ENCODE data around the gene AUTS2. TPM values are rescaled to one million over a fixed set of nuclear protein-coding genes. Genes with fewer than 3 reads are reported as not detected.

Gene AUTS2
- total RNA-seq, 2 experiments from 2014 or later = 16.9 to 17.7 TPM

- Mint-ChIP-seq H3K27me3 (no peaks in the 10 kb centered on the region), H3K9me3 (peaks cover 2% of the 10 kb centered on the region), H3K4me3 (no peak overlapping the region), H3K4me1 (peaks cover 3% of the 10 kb centered on the region), H3K27ac (no peak overlapping the region), H3K36me3 (ENCODE audit: low read depth) (no peaks in the 10 kb centered on the region)
- POLR2A ChIA-PET = no interaction called here
- CTCF ChIA-PET = no interaction called here
- DNase-seq = no peak
Measured at GRCh38 chr7:69683002-69683401, 84.7 kb downstream of the AUTS2 start.

- Mint-ChIP-seq H3K9me3 (peaks cover 2% of the 10 kb centered on the region), H3K36me3 (ENCODE audit: low read depth) (no peaks in the 10 kb centered on the region), H3K4me3 (no peak overlapping the region), H3K27me3 (no peaks in the 10 kb centered on the region), H3K4me1 (peaks cover 3% of the 10 kb centered on the region), H3K27ac (no peak overlapping the region)
- DNase-seq = no peak
- ChIA-PET POLR2A (no interaction called here), CTCF (no interaction called here)
Measured at GRCh38 chr7:69684369-69685292, 86.4 kb downstream of the AUTS2 start.

- no peak for DNase-seq
- ChIA-PET CTCF (no interaction called here), POLR2A (no interaction called here)
- Mint-ChIP-seq H3K27me3 (no peaks in the 10 kb centered on the region), H3K27ac (no peak overlapping the region), H3K9me3 (peaks cover 2% of the 10 kb centered on the region), H3K36me3 (ENCODE audit: low read depth) (no peaks in the 10 kb centered on the region), H3K4me3 (no peak overlapping the region), H3K4me1 (peaks cover 3% of the 10 kb centered on the region)
Measured at GRCh38 chr7:69685293-69685631, 87.0 kb downstream of the AUTS2 start.

GRCh38 chr7:69686366-69686765 is 88.1 kb downstream of the AUTS2 start:
- H3K4me3 Mint-ChIP-seq = no peak overlapping the region
- ChIA-PET CTCF (no interaction called here), POLR2A (no interaction called here)
- H3K27me3 Mint-ChIP-seq = no peaks in the 10 kb centered on the region
- no peak for DNase-seq
- peaks cover 3% of the 10 kb centered on the region for H3K4me1 Mint-ChIP-seq
- peaks cover 2% of the 10 kb centered on the region for H3K9me3 Mint-ChIP-seq
- H3K36me3 Mint-ChIP-seq (ENCODE audit: low read depth) = no peaks in the 10 kb centered on the region
- H3K27ac Mint-ChIP-seq = no peak overlapping the region

- Mint-ChIP-seq H3K27ac (no peak overlapping the region), H3K4me3 (no peak overlapping the region), H3K27me3 (no peaks in the 10 kb centered on the region), H3K4me1 (peaks cover 3% of the 10 kb centered on the region), H3K36me3 (ENCODE audit: low read depth) (no peaks in the 10 kb centered on the region), H3K9me3 (peaks cover 2% of the 10 kb centered on the region)
- ChIA-PET POLR2A (no interaction called here), CTCF (no interaction called here)
- DNase-seq = no peak
Measured at GRCh38 chr7:69687739-69688433, 89.6 kb downstream of the AUTS2 start.

- Mint-ChIP-seq H3K27ac (no peak overlapping the region), H3K9me3 (no peaks in the 10 kb centered on the region)
Measured at GRCh38 chr7:69690329-69690728, 92.1 kb downstream of the AUTS2 start.

GRCh38 chr7:69691327-69691726 is 93.1 kb downstream of the AUTS2 start:
- DNase-seq = no peak
- Mint-ChIP-seq H3K36me3 (ENCODE audit: low read depth) (no peaks in the 10 kb centered on the region), H3K4me1 (peaks cover 6% of the 10 kb centered on the region), H3K9me3 (no peaks in the 10 kb centered on the region), H3K27ac (no peak overlapping the region), H3K27me3 (no peaks in the 10 kb centered on the region), H3K4me3 (no peak overlapping the region)
- ChIA-PET POLR2A (no interaction called here), CTCF (no interaction called here)

More at GRCh38 chr7:69690329-69690728, 92.1 kb downstream of the AUTS2 start:
- H3K4me3 Mint-ChIP-seq = no peak overlapping the region
- POLR2A ChIA-PET = no interaction called here
- H3K36me3 Mint-ChIP-seq (ENCODE audit: low read depth) = no peaks in the 10 kb centered on the region
- H3K27me3 Mint-ChIP-seq = no peaks in the 10 kb centered on the region
- H3K4me1 Mint-ChIP-seq = peaks cover under 1% of the 10 kb centered on the region
- DNase-seq = no peak
- CTCF ChIA-PET = no interaction called here

GRCh38 chr7:69691734-69692133 is 93.5 kb downstream of the AUTS2 start:
- Mint-ChIP-seq H3K36me3 (ENCODE audit: low read depth) (no peaks in the 10 kb centered on the region), H3K27me3 (no peaks in the 10 kb centered on the region), H3K4me3 (no peak overlapping the region), H3K4me1 (peaks cover 7% of the 10 kb centered on the region), H3K9me3 (no peaks in the 10 kb centered on the region), H3K27ac (no peak overlapping the region)
- ChIA-PET CTCF (no interaction called here), POLR2A (no interaction called here)
- DNase-seq = no peak

- Mint-ChIP-seq H3K4me3 (no peak overlapping the region), H3K36me3 (ENCODE audit: low read depth) (no peaks in the 10 kb centered on the region), H3K27me3 (no peaks in the 10 kb centered on the region), H3K9me3 (no peaks in the 10 kb centered on the region), H3K4me1 (peaks cover 7% of the 10 kb centered on the region), H3K27ac (no peak overlapping the region)
- POLR2A ChIA-PET = no interaction called here
- CTCF ChIA-PET = no interaction called here
- no peak for DNase-seq
Measured at GRCh38 chr7:69692611-69693010, 94.3 kb downstream of the AUTS2 start.

- no peaks in the 10 kb centered on the region for H3K36me3 Mint-ChIP-seq (ENCODE audit: low read depth)
- DNase-seq = no peak
- H3K27me3 Mint-ChIP-seq = no peaks in the 10 kb centered on the region
- ChIA-PET POLR2A (no interaction called here), CTCF (no interaction called here)
- no peaks in the 10 kb centered on the region for H3K9me3 Mint-ChIP-seq
- no peak overlapping the region for H3K27ac Mint-ChIP-seq
- H3K4me1 Mint-ChIP-seq = peaks cover 7% of the 10 kb centered on the region
- H3K4me3 Mint-ChIP-seq = no peak overlapping the region
Measured at GRCh38 chr7:69693042-69693441, 94.8 kb downstream of the AUTS2 start.

- POLR2A ChIA-PET = no interaction called here
- Mint-ChIP-seq H3K27me3 (no peaks in the 10 kb centered on the region), H3K9me3 (no peaks in the 10 kb centered on the region), H3K36me3 (ENCODE audit: low read depth) (no peaks in the 10 kb centered on the region), H3K27ac (no peak overlapping the region), H3K4me3 (no peak overlapping the region), H3K4me1 (peaks cover 7% of the 10 kb centered on the region)
- CTCF ChIA-PET = no interaction called here
- DNase-seq = no peak
Measured at GRCh38 chr7:69696054-69696591, 97.8 kb downstream of the AUTS2 start.

GRCh38 chr7:69696686-69697685 is 98.7 kb downstream of the AUTS2 start:
- CTCF ChIA-PET = no interaction called here
- POLR2A ChIA-PET = no interaction called here
- Mint-ChIP-seq H3K27ac (no peak overlapping the region), H3K36me3 (ENCODE audit: low read depth) (no peaks in the 10 kb centered on the region), H3K9me3 (no peaks in the 10 kb centered on the region), H3K27me3 (no peaks in the 10 kb centered on the region), H3K4me1 (peaks cover 7% of the 10 kb centered on the region), H3K4me3 (no peak overlapping the region)
- no peak for DNase-seq
